HepG2 (cell line): ENCODE data around the gene TMEM87B. TPM values are rescaled to one million over a fixed set of nuclear protein-coding genes. Genes with fewer than 3 reads are reported as not detected.

Source experiments
- AFF4 ChIP-seq: sonication (generic); formaldehyde crosslinking; IDR thresholded peaks from 2 replicates; pipeline ENCODE4 v1.4.0; 2020; ENCODE audit warnings: missing genetic modification reagents
- ARID2 ChIP-seq: sonication (generic); formaldehyde crosslinking; IDR thresholded peaks from 2 replicates; pipeline ENCODE4 v1.8.1; 2022; ENCODE audit warnings: mild to moderate bottlenecking, missing genetic modification reagents, borderline replicate concordance
- ETV6 ChIP-seq: sonication (generic); formaldehyde crosslinking; conservative IDR thresholded peaks from 2 replicates; pipeline ENCODE4 v1.4.0; 2020; ENCODE audit warnings: missing genetic modification reagents
- EZH2 ChIP-seq: conservative IDR thresholded peaks from 2 replicates; pipeline ENCODE4 v1.6.1; 2012; ENCODE audit warnings: mild to moderate bottlenecking, low read depth, low read length, moderate library complexity
- GATA4 ChIP-seq: sonication (generic); IDR thresholded peaks from 2 replicates; pipeline ENCODE4 v1.6.1; 2016; ENCODE audit warnings: antibody characterized with exemption, low read depth, borderline replicate concordance
- HIC2 ChIP-seq: sonication (generic); formaldehyde crosslinking; IDR thresholded peaks from 2 replicates; pipeline ENCODE4 v1.9.0; 2022; ENCODE audit warnings: low read depth, missing genetic modification reagents
- HMGA1 ChIP-seq: sonication (generic); formaldehyde crosslinking; conservative IDR thresholded peaks from 2 replicates; pipeline ENCODE4 v1.4.0; 2020; ENCODE audit warnings: missing genetic modification reagents
- JUND ChIP-seq: sonication (generic); formaldehyde crosslinking; IDR thresholded peaks from 2 replicates; pipeline ENCODE4 v1.8.0; 2022; ENCODE audit warnings: mild to moderate bottlenecking, missing genetic modification reagents
- MBD4 ChIP-seq: IDR thresholded peaks from 2 replicates; pipeline ENCODE4 v1.6.1; 2012; ENCODE audit warnings: low read length, inconsistent platforms, borderline replicate concordance
- NCOA1 ChIP-seq: sonication (generic); formaldehyde crosslinking; IDR thresholded peaks from 2 replicates; pipeline ENCODE4 v1.9.0; 2021; ENCODE audit warnings: missing genetic modification reagents
- SNAI1 ChIP-seq: sonication (generic); formaldehyde crosslinking; IDR thresholded peaks from 2 replicates; pipeline ENCODE4 v1.5.0; 2020; ENCODE audit warnings: mild to moderate bottlenecking, missing genetic modification reagents, borderline replicate concordance
- TBX2 ChIP-seq: sonication (generic); formaldehyde crosslinking; IDR thresholded peaks from 2 replicates; pipeline ENCODE4 v1.5.0; 2020; ENCODE audit warnings: missing genetic modification reagents, mild to moderate bottlenecking, borderline replicate concordance
- TEAD2 ChIP-seq: sonication (generic); formaldehyde crosslinking; IDR thresholded peaks from 2 replicates; pipeline ENCODE4 v1.9.0; 2021; ENCODE audit warnings: missing genetic modification reagents
- ZBTB14 ChIP-seq: sonication (generic); formaldehyde crosslinking; IDR thresholded peaks from 2 replicates; pipeline ENCODE4 v1.4.0; 2020; ENCODE audit warnings: missing genetic modification reagents
- ZBTB46 ChIP-seq: sonication (generic); formaldehyde crosslinking; IDR thresholded peaks from 2 replicates; pipeline ENCODE4 v1.4.0; 2020; ENCODE audit warnings: mild to moderate bottlenecking, missing genetic modification reagents, borderline replicate concordance
- ZNF34 ChIP-seq: sonication (generic); formaldehyde crosslinking; IDR thresholded peaks from 2 replicates; pipeline ENCODE4 v1.4.0; 2020; ENCODE audit warnings: mild to moderate bottlenecking, missing genetic modification reagents, borderline replicate concordance
- ZNF547 ChIP-seq: sonication (generic); formaldehyde crosslinking; IDR thresholded peaks from 2 replicates; pipeline ENCODE4 v1.5.1; 2020; ENCODE audit warnings: mild to moderate bottlenecking, missing genetic modification reagents
- ZNF75D ChIP-seq: sonication (generic); formaldehyde crosslinking; IDR thresholded peaks from 2 replicates; pipeline ENCODE4 v1.8.1; 2023; ENCODE audit warnings: missing genetic modification reagents, mild to moderate bottlenecking, borderline replicate concordance
- ZNF766 ChIP-seq: sonication (generic); formaldehyde crosslinking; IDR thresholded peaks from 2 replicates; pipeline ENCODE4 v1.5.0; 2020; ENCODE audit warnings: missing genetic modification reagents, borderline replicate concordance
- ZNF782 ChIP-seq: sonication (generic); formaldehyde crosslinking; IDR thresholded peaks from 2 replicates; pipeline ENCODE4 v1.4.0; 2020; ENCODE audit warnings: missing genetic modification reagents, mild to moderate bottlenecking, borderline replicate concordance
- polyA plus RNA-seq, 8 experiments: library from polyadenylated mRNA; depleted of rRNA in 3 of 8; stranded (reverse) in 7 of 8; unstranded in 1 of 8; fragments of >200 nt; fragmentation: Illumina TruSeq in 4 of 8; extraction: Trizol in 4 of 8; gene quantifications; 2 replicates each; pipeline versions ENCODE4 v1.2.1 to v1.2.3, GENCODE V29; 2011 to 2016; ENCODE audit warnings: low read depth in 4 of 8, missing spikeins in 1 of 8, mixed read lengths in 1 of 8; ENCODE audit not compliant: insufficient read depth in 1 of 8
- total RNA-seq, 5 experiments: library from RNA; depleted of rRNA; stranded (reverse); fragments of >200 nt; fragmentation: Illumina TruSeq; extraction: Trizol; gene quantifications; 2 replicates each; pipeline ENCODE4 v1.2.3, GENCODE V29; 2016; ENCODE audit warnings: low read depth in 1 of 5

Gene TMEM87B
- total and polyA plus RNA-seq, 2 of the 13 experiments (the other 11 are each of a cell fraction or from before 2014, with no cell fraction given) = 15.1 to 16.2 TPM

GRCh38 chr2:112138159-112139032 is 83.3 kb downstream of the TMEM87B start, which contains the start of gene FBLN7 (continued):
- no peak for TF ChIP-seq NCOA1
- no peak for TF ChIP-seq ZNF782
- no peak for TF ChIP-seq TBX2 (CRISPR knock-in tag)
- TF ChIP-seq EZH2 = no peak
- no peak for TF ChIP-seq AFF4 (CRISPR knock-in tag)
- no peak for TF ChIP-seq ZNF34 (CRISPR knock-in tag)
- no peak for TF ChIP-seq ARID2
- TF ChIP-seq ZNF766 = no peak
- TF ChIP-seq HIC2 = no peak; the same call in 1 of the 2 replicates
- TF ChIP-seq ZBTB46 (CRISPR knock-in tag) = no peak
- TF ChIP-seq ETV6 (CRISPR knock-in tag) = peak; percentile 27; the same call in 1 of the 2 replicates
- no peak for TF ChIP-seq MBD4
- TF ChIP-seq HMGA1 (CRISPR knock-in tag) = no peak
- peak; percentile 36; the same call in 1 of the 2 replicates for TF ChIP-seq ZNF547 (CRISPR knock-in tag)
- TF ChIP-seq JUND (CRISPR knock-in tag) = no peak; the same call in 1 of the 2 replicates
- no peak for TF ChIP-seq SNAI1 (CRISPR knock-in tag)
- no peak for TF ChIP-seq GATA4
- no peak for TF ChIP-seq ZNF75D (CRISPR knock-in tag)
- peak; percentile 92 for TF ChIP-seq ZBTB14 (CRISPR knock-in tag)
- TF ChIP-seq TEAD2 = no peak
